HG02852 (cell line): Measurements from ENCODE around the gene AHNAK.
"Not testable (repeated sequence)": the region's sequence is repeated elsewhere in the genome, so short reads cannot be mapped to it uniquely, and the experiment has no call there.

ENCODE experiments used
- ATAC-seq: cut with Tn5 transposase; IDR thresholded peaks from one replicate; pipeline ENCODE4 v1.9.1; 2021; ENCODE audit warnings: mild to moderate bottlenecking, moderate library complexity; ENCODE audit not compliant: unreplicated experiment

Gene AHNAK

GRCh38 chr11:62461740-62462507, 84.7 kb downstream of the AHNAK start:
- ATAC-seq: no peak

- no peak for ATAC-seq
Measured at GRCh38 chr11:62459080-62459479, 87.5 kb downstream of the AHNAK start.

- no peak for ATAC-seq
Measured at GRCh38 chr11:62458212-62459002, 88.2 kb downstream of the AHNAK start.

GRCh38 chr11:62457478-62457877, 89.1 kb downstream of the AHNAK start:
- ATAC-seq: no peak

GRCh38 chr11:62456630-62457029, 90.0 kb downstream of the AHNAK start:
- ATAC-seq: no peak

GRCh38 chr11:62452839-62453468, 93.7 kb downstream of the AHNAK start:
- no peak for ATAC-seq

GRCh38 chr11:62452261-62452660, 94.3 kb downstream of the AHNAK start:
- no peak for ATAC-seq

- no peak for ATAC-seq
Measured at GRCh38 chr11:62451241-62451621, 95.4 kb downstream of the AHNAK start.

- ATAC-seq: no peak
Measured at GRCh38 chr11:62450543-62451240, 95.9 kb downstream of the AHNAK start.

GRCh38 chr11:62449912-62450311, 96.7 kb downstream of the AHNAK start:
- ATAC-seq: not testable (repeated sequence)

GRCh38 chr11:62449451-62449851, 97.2 kb downstream of the AHNAK start:
- ATAC-seq: no peak

GRCh38 chr11:62446091-62446490, 100.5 kb downstream of the AHNAK start:
- ATAC-seq: no peak

GRCh38 chr11:62445314-62445740, 101.3 kb downstream of the AHNAK start:
- no peak for ATAC-seq

- no peak for ATAC-seq
Measured at GRCh38 chr11:62444835-62445234, 101.8 kb downstream of the AHNAK start.

GRCh38 chr11:62444236-62444833, 102.3 kb downstream of the AHNAK start:
- no peak for ATAC-seq

- ATAC-seq: no peak
Measured at GRCh38 chr11:62443390-62444235, 103.0 kb downstream of the AHNAK start.

- no peak for ATAC-seq
Measured at GRCh38 chr11:62439785-62440602, 106.6 kb downstream of the AHNAK start.

GRCh38 chr11:62438641-62439040, 108.0 kb downstream of the AHNAK start:
- no peak for ATAC-seq

GRCh38 chr11:62437616-62438015, 109.0 kb downstream of the AHNAK start:
- ATAC-seq: no peak
